Kidney epithelial cell (primary cell): ENCODE data around the gene TAGLN. TPM values are rescaled to one million over a fixed set of nuclear protein-coding genes. Genes with fewer than 3 reads are reported as not detected.
A peak's percentile ranks its signal among the peaks of the same experiment; 100 is the strongest.

Experiments used
- DNase-seq: peaks from one replicate; pipeline ENCODE4 v3.0.0-alpha.2; 2010; ENCODE audit warnings: low read depth
- H3K27me3 ChIP-seq: 2 replicates; pipeline ENCODE4 v1.6.0; 2011; ENCODE audit warnings: low read length; ENCODE audit not compliant: control insufficient read depth, insufficient read depth
- H3K36me3 ChIP-seq: 2 replicates; pipeline ENCODE4 v1.5.1; 2011; ENCODE audit warnings: low read length; ENCODE audit not compliant: control insufficient read depth, insufficient read depth
- H3K4me3 ChIP-seq: 2 replicates; pipeline ENCODE4 v1.5.1; 2011; ENCODE audit warnings: low read depth, mild to moderate bottlenecking, control low read depth, low read length
- total RNA-seq: library from RNA; depleted of rRNA; stranded (reverse); fragments of >200 nt; gene quantifications from 2 replicates; pipeline ENCODE4 v1.2.3, GENCODE V29; 2015
- TF ChIP-seq, protein P1 (sequence below): IDR thresholded peaks from 2 replicates; pipeline ENCODE4 v1.5.1; 2011; ENCODE audit warnings: mild to moderate bottlenecking, moderate library complexity, low read length, control low read depth, inconsistent platforms; ENCODE audit not compliant: insufficient read depth, poor library complexity, severe bottlenecking

The TAGLN gene
- total RNA-seq, 1 donor from 2014 or later: 1,816 TPM

DNA sequence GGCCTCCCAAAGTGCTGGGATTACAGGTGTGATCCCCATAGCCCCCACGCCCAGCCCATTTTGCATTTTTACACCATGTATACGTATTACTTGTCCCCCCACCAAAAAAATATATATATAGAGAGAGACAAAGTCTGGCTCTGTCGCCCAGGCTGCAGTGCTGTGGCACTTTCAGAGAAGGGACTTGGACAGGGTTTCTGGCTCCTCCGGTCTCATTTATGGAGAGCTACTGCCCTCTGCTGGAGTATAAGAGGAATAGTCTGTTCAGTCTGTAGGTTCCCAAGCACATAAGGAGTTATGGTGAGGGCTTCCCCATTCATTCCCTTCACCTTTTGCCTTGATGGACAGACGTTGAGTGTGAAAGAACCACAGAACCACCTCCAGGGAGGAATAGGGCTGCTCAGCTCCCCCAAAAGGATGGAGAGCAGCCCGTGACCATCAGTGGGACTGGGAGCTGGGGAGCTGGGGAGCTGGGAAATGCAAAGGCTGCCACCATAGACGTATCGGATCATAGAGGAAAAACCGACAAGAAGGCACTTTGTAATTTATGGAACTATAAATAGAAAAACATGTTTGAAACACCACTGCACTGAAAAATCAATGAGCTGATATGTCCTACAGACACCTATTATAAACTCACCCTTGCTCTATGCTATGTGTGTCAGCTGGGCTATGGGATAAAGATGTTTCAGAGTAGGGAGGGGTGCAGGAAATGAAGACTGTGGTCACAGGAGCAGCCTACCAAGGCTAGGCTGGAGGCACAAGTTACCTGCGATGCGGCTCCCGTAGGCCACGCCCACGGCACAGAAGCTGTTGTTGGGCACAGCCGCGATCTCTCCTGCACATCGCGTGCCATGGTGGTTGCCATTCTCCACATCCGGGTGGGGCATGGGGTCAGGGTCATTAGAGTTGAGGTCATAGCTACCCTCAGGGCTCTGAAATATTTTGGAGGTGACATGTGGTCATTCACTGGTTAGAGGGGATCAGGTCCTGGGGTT is 27.5 kb downstream of the TAGLN start:
- TF ChIP-seq, protein P1, sequence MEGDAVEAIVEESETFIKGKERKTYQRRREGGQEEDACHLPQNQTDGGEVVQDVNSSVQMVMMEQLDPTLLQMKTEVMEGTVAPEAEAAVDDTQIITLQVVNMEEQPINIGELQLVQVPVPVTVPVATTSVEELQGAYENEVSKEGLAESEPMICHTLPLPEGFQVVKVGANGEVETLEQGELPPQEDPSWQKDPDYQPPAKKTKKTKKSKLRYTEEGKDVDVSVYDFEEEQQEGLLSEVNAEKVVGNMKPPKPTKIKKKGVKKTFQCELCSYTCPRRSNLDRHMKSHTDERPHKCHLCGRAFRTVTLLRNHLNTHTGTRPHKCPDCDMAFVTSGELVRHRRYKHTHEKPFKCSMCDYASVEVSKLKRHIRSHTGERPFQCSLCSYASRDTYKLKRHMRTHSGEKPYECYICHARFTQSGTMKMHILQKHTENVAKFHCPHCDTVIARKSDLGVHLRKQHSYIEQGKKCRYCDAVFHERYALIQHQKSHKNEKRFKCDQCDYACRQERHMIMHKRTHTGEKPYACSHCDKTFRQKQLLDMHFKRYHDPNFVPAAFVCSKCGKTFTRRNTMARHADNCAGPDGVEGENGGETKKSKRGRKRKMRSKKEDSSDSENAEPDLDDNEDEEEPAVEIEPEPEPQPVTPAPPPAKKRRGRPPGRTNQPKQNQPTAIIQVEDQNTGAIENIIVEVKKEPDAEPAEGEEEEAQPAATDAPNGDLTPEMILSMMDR: peak; percentile 69
- Histone ChIP-seq H3K36me3 (peaks cover 2% of the 10 kb centered on the region), H3K4me3 (no peak overlapping the region), H3K27me3 (no peaks in the 10 kb centered on the region)
- peak; percentile 37 for DNase-seq

DNA sequence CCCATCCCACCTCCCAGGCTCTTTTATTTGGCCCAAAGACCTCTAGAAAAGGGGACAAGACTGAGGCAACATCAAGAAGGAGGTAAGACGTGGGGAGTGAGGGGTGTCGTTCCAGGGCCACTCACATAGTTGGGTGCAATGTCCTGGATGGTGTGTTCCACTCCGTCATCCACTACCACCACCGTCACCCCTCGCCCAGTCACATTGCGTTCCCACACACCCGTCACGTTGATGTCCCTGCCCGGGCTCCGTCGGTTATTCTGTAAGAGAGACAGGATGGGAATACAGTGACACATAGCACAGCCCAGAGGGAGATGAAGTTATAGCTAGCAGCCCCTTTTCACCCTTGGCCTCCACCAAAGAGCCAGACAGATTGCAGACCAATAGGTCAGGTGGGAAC is 28.9 kb downstream of the TAGLN start:
- Histone ChIP-seq H3K4me3 (no peak overlapping the region), H3K36me3 (peaks cover 2% of the 10 kb centered on the region), H3K27me3 (no peaks in the 10 kb centered on the region)
- no peak for DNase-seq
- TF ChIP-seq, protein P1: no peak

DNA sequence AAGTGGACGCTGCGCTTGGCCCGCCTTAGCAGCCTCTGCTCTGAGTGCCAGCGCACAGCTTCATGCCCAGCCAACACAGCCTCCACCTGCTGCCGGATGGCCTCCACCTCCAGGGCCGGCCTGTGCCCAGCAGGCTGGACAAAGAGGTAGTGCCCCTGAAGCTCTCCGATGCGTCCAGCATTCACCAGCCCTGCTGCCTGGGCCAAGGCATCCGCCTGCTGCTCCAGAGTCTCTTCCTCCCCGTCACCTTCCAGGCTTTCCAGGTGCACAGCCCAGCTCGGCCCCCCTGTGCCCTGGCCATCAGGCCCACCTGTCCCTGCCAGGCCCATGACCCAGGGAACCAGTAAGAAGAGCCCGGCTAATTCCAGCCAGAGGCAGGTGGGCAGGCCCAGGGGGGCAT is 30.2 kb downstream of the TAGLN start:
- Histone ChIP-seq H3K4me3 (no peak overlapping the region), H3K27me3 (no peaks in the 10 kb centered on the region), H3K36me3 (no peaks in the 10 kb centered on the region)
- TF ChIP-seq, protein P1: no peak
- no peak for DNase-seq

GRCh38 chr11:117229931-117230285 is 30.7 kb downstream of the TAGLN start:
- no peaks in the 10 kb centered on the region for H3K27me3 ChIP-seq
- DNase-seq: no peak
- TF ChIP-seq, protein P1: no peak
- H3K4me3 ChIP-seq: no peak overlapping the region
- H3K36me3 ChIP-seq: no peaks in the 10 kb centered on the region

DNA sequence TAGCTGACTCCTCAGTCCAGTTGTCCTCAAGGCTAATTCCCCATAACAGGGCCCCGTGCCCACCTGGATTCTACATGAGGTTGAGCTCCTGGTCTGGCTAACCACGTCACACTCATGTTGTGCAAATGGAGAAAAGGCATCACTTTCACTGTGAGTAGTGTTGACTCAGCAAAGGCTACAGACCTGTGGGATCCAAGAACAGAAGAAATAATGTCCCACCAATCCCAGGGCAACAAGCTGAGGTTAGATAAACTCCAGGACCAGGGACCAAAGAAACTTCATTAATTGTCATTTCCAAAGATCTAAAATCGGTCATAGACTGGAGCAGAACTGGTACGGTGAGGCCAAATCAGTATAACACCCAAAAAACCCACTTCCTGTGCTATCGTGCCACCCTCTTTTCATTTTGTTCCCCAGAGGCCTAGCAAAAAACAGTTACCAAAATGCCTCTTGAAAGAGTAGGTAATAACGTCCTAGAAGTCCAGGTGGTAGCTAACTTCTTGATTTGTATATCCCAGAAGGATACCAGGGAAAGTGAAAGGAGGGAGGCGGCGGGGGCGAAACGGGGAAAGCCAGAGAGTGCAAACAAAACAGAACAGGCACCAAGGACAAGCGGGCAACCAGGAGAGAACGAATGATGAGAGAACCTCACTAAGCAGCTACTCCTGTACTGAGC is 31.3 kb downstream of the TAGLN start:
- Histone ChIP-seq H3K36me3 (no peaks in the 10 kb centered on the region), H3K4me3 (no peak overlapping the region), H3K27me3 (no peaks in the 10 kb centered on the region)
- TF ChIP-seq, protein P1: no peak
- DNase-seq: no peak
